PFSK-1 (cell line): ENCODE results near the gene KCNN1.

Source experiments
- FOXP2 ChIP-seq: optimal IDR thresholded peaks from 2 replicates; pipeline ENCODE3; 2011; ENCODE audit warnings: borderline replicate concordance, control low read depth, inconsistent platforms; ENCODE audit not compliant: insufficient read depth; ENCODE audit errors: extremely low read length, extremely low read depth
- POLR2AphosphoS5 ChIP-seq: IDR thresholded peaks from 2 replicates; pipeline ENCODE4 v1.6.1; 2012; ENCODE audit warnings: low read depth, mild to moderate bottlenecking, control low read depth, low read length, moderate library complexity
- SIN3A ChIP-seq: IDR thresholded peaks from 2 replicates; pipeline ENCODE4 v1.6.1; 2012; ENCODE audit warnings: mild to moderate bottlenecking, low read length, moderate library complexity, borderline replicate concordance; ENCODE audit not compliant: insufficient read depth
- TAF1 ChIP-seq: IDR thresholded peaks from 2 replicates; pipeline ENCODE4 v1.6.1; 2012; ENCODE audit warnings: low read length, control low read depth, borderline replicate concordance; ENCODE audit not compliant: insufficient read depth
- TF ChIP-seq, protein P1 (sequence below), 2 experiments: IDR thresholded peaks; 2 replicates each; pipeline versions ENCODE4 v1.6.1 to v1.8.0; 2011 to 2012; ENCODE audit warnings: low read depth in 2 of 2, low read length in 2 of 2, control low read depth in 1 of 2, inconsistent platforms in 1 of 2, mild to moderate bottlenecking in 1 of 2, moderate library complexity in 1 of 2; ENCODE audit not compliant: insufficient read depth in 1 of 2

The KCNN1 gene

DNA sequence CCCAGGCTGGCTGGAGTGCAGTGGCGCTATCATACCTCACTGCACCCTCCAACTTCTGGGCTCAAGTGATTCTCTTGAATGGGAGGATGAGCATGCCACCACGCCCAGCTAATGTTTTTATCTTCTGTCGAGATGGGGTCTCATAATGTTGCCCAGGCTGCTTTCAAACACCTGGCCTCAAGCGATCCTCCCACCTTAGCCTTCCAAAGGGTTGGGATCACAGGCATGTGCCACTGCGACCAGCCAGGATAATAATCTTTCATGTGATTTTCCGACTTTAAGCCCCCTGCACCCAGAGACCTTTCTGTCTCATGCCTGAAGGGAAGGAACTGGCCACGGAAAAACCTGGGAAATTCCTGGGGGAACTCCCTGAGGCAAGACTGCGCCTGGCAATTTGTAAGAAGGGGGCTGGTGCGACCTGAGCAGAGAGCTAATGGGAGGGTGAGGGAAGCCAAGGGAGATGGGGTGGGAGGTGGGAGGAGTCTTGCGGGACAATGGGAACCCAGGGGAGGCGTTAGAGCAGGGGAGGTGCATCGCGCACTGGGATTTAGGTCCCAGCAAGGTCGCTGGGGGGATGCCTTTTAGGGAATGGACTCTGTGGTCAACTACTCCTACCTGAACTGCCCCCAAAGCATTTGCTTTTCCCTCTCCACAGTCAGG lies 35.2 kb upstream of the KCNN1 start:
- TF ChIP-seq POLR2AphosphoS5 (no peak), FOXP2 (no peak), SIN3A (no peak), TAF1 (no peak)

DNA sequence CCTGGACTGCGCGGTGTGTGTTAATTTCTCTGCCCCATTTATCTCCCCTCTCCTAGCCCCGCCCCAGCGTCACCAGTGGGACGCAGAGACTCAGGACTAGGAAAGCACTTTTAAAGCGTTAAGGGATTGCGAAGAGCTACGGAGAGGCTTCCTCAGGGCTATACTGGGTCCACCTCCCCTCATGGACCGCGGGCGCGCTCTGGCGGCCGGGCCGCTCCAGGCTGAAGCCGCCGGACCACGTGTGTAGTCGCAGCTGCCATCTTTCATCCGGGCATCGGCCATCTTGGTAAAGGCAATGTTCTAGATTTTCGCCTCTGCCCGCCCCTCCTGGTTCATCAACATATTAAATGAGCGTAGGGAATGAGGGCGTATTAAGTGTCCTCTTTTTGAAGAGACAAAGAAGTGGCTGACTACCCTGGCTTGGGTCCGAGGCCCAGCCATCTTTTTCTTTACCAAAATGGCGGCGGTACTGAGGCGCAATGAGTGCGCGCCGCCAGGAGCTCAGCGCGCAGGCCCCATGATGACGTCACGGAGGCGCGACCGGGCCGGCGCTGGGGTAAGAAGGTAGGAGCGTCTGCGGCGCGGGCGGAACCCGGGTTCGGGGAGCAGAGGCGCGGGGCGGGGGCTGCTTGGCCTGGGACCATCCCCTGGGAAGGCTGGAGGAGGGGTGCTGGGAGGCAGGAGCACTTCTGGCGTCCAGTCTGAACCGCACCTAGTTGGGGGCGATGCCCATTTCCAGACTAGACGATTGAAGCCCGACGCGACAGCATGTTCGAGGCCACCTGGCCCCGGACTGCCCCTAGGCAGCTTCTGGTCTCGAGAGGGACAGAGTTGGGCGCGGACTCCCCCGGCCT lies 34.2 kb upstream of the KCNN1 start, which contains the start of gene CCDC124:
Gene CCDC124 (plus strand): TSS at position 531 of the 854 bp plus-strand sequence. CDS start 3,406 bp downstream, outside the sequence.
- TF ChIP-seq, protein P1, sequence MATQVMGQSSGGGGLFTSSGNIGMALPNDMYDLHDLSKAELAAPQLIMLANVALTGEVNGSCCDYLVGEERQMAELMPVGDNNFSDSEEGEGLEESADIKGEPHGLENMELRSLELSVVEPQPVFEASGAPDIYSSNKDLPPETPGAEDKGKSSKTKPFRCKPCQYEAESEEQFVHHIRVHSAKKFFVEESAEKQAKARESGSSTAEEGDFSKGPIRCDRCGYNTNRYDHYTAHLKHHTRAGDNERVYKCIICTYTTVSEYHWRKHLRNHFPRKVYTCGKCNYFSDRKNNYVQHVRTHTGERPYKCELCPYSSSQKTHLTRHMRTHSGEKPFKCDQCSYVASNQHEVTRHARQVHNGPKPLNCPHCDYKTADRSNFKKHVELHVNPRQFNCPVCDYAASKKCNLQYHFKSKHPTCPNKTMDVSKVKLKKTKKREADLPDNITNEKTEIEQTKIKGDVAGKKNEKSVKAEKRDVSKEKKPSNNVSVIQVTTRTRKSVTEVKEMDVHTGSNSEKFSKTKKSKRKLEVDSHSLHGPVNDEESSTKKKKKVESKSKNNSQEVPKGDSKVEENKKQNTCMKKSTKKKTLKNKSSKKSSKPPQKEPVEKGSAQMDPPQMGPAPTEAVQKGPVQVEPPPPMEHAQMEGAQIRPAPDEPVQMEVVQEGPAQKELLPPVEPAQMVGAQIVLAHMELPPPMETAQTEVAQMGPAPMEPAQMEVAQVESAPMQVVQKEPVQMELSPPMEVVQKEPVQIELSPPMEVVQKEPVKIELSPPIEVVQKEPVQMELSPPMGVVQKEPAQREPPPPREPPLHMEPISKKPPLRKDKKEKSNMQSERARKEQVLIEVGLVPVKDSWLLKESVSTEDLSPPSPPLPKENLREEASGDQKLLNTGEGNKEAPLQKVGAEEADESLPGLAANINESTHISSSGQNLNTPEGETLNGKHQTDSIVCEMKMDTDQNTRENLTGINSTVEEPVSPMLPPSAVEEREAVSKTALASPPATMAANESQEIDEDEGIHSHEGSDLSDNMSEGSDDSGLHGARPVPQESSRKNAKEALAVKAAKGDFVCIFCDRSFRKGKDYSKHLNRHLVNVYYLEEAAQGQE (IDR thresholded peaks at IDR 0.05; ENCODE audit: insufficient read depth in 1 of 2, low read depth in 2 of 2, low read length in 2 of 2) = peak in 1 of 2 experiments; percentile 59; a peak in 1 of 4 replicates
- TF ChIP-seq FOXP2 = peak; percentile 39
- no peak; the same call in 1 of the 2 replicates for TF ChIP-seq TAF1
- peak; percentile 84 for TF ChIP-seq POLR2AphosphoS5
- peak; percentile 60; the same call in 1 of the 2 replicates for TF ChIP-seq SIN3A

DNA sequence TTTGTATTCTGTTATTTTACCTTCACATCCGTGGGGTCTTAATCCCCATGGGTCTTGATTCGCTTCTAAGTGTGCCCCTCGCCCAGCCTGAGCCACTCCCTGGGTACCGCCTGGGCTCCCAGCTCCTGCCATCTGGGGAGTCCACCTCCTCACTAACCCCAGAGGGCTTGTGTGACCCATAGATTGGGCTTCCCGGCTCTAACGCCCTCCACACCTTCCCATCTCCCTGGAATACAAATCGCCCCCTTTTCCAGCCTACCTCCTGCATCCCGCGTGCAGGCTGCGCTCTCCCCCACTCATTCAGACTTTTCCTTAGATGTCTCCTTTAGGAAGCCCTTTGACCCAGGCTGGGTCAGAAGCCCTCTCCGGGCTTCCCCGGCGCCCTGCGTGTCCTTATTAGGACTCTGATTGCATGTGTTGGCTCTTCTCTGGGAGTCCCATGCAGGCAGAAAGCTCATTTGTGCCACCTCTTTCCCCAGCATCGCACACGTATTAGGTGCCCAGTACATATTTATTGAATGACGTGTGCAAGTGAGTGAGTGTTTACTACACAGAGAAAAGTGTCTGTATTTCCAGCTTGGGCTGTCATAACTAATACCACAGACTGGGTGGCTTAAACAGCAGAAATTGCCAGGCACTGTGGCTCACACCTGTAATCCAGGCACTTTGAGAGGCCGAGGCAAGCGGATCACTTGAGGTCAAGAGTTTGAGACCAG lies 33.3 kb upstream of the KCNN1 start:
- TF ChIP-seq, protein P1 (IDR thresholded peaks at IDR 0.05; ENCODE audit: insufficient read depth in 1 of 2, low read depth in 2 of 2, low read length in 2 of 2) = no peak

DNA sequence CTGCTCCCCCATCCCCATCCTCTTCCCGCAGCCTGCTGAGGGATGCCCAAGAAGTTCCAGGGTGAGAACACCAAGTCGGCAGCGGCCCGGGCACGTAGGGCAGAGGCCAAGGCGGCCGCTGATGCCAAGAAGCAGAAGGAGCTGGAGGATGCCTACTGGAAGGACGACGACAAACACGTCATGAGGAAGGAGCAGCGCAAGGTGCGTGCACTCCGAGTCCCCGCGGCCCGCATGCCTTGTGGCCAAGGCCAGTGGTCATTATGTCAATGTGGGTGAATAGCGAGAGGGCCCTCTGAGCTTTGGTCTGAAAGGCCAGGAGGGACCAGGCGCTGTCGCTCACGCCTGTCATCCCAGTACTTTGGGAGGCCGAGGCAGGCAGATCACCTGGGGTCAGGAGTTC lies 30.5 kb upstream of the KCNN1 start:
- no peak for TF ChIP-seq FOXP2

DNA sequence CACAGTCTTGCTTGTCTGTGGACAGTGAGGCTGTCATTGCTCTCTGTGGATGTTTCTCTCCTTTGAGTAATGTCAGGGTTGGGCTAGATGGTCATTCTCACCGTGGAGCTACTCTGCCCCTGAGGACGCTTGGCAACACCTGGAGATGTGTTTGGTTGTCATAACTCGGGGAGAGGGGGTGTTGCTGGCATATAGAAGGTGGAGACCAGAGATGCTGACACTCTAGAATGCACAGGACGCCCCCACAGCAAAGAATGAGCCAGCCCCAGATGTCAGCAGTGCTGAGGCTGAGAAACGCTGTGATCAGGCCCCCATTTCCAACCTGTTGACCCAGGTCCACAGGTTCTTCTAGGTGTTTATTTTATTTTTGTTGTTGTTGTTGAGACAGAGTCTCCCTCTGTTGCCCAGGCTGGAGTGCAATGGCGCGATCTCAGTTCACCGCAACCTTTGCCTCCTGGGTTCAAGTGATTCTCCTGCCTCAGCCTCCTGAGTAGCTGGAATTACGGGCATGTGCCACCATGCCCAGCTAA lies 29.5 kb upstream of the KCNN1 start:
- TF ChIP-seq SIN3A (no peak), FOXP2 (no peak), POLR2AphosphoS5 (no peak), TAF1 (no peak)
- TF ChIP-seq, protein P1 (IDR thresholded peaks at IDR 0.05; ENCODE audit: insufficient read depth in 1 of 2, low read depth in 2 of 2, low read length in 2 of 2) = no peak
